Hematopoietic multipotent progenitor cell treated with erythropoietin and hydrocortisone succinate and interleukin-3 and kit ligand, for 4 days (in vitro differentiated cells): ENCODE measurements around the gene SLC27A4.

ENCODE experiments used
- DNase-seq: peaks from one replicate; pipeline ENCODE4 v3.0.0-alpha.2; 2015

SLC27A4 gene

DNA sequence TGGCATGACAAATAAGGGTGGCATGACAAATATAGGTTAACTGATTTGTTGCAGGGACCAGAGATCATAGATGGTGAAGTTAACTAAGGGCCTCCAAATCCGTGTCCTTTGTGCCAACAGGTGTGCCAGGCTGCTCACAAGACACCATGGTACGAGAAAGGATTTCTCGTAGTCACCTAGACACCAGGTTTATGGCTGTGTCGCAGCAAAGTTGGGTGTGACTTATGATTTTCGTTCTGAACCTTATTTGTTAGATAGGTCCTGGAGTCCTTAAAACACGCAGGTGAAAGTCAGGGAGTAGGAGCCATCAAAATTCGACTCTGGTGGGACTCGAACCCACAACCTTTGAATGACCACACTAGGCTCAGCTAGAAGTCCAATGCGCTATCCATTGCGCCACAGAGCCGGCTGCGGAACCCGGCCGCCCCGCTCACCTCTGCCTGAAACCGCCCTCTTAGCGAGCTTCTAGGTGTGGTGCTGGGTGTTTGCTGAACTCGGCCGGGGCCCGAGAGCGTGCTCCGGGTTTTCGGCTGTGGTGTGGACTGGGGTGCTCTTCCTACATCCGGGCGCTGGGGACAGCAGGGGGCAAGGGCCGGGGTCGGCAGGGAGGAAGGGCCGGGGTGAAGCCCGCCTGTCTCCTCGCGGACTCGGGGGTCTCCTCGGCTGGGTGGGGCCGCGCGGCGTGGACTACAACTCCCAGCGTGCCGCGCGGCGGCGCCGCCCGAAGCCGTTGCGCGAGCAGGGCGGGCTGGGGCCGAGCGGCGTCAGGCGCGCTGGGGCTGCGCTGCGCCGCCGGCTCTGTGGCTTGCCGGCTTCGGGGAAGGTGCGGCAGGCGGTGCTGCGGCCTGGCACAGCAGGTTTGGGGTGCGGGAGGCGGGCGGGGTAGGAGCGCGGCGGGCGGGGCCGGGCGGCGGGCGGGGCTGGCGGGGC, at the start of gene SLC27A4:
Gene SLC27A4 (plus strand): TSS at position 767 of the 930 bp plus-strand sequence. CDS start 2,606 bp downstream, outside the sequence.
- peak; percentile 92 for DNase-seq

DNA sequence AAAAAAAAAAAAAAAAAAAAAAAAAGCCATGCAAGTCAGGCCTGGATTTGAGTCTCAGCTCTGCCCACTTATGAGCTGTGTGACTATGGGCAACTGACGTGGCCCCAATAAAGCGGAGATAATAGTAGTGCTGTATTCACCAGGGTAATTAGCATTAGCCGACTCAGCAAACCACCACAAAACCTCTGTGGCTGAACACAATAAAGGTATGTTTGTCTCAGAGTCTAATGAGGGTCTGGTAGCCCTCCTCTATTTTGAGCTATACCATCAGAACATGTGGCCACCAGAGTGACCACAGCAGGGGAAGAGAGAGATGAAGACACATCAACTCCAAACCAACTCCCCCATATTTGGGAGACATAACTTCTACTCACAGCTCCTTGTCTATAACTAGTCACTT, 48.3 kb upstream of the SLC27A4 start:
- DNase-seq = no peak

GRCh38 chr9:128293091-128293490, 47.2 kb upstream of the SLC27A4 start:
- no peak for DNase-seq

- DNase-seq = no peak
These were observed 46.2 kb upstream of the SLC27A4 start for GRCh38 chr9:128294142-128294541.

DNA sequence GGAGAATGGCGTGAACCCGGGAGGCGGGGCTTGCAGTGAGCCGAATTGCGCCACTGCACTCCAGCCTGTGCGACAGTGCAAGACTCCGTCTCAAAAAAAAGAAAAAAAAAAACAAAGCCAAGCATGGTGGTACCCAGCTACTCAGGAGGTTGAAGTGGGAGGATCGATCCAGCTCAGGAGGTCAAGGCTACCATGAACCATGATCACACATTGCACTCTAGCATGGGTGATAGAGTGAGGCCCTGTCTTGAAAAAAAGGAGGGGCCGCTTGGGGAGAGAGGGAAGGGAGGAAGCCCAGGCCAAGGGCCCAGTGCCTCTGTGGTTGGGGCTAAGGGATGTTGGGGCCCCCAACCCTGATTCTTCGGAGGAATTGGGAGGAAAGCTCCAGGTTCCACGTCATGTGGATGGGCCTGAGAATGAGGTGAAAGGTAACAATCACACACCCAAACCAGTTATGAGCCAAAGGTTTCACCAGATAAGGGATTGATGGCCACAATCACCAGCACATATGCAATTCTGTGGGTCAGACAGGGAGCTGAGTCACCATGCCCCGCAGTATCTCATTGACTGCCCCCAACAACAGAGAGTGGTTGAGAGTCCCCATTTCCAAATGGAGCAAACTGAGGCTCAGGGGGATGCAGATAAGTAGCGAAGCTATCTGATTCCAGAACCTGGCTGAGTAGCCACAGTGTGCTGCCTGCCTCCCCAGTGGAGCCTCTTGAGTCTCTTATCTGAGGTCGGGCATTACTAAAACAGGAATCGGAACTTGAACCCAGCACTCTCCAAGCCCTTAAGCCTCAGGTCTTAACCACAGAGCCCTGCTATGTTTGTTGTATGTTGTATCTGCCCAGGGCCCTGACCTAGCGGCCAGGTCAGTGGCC, 43.7 kb upstream of the SLC27A4 start:
- peak; percentile 75 for DNase-seq

- no peak for DNase-seq
These were observed 43.0 kb upstream of the SLC27A4 start for GRCh38 chr9:128297221-128297773.

GRCh38 chr9:128298535-128299482, 41.5 kb upstream of the SLC27A4 start:
- no peak for DNase-seq

DNA sequence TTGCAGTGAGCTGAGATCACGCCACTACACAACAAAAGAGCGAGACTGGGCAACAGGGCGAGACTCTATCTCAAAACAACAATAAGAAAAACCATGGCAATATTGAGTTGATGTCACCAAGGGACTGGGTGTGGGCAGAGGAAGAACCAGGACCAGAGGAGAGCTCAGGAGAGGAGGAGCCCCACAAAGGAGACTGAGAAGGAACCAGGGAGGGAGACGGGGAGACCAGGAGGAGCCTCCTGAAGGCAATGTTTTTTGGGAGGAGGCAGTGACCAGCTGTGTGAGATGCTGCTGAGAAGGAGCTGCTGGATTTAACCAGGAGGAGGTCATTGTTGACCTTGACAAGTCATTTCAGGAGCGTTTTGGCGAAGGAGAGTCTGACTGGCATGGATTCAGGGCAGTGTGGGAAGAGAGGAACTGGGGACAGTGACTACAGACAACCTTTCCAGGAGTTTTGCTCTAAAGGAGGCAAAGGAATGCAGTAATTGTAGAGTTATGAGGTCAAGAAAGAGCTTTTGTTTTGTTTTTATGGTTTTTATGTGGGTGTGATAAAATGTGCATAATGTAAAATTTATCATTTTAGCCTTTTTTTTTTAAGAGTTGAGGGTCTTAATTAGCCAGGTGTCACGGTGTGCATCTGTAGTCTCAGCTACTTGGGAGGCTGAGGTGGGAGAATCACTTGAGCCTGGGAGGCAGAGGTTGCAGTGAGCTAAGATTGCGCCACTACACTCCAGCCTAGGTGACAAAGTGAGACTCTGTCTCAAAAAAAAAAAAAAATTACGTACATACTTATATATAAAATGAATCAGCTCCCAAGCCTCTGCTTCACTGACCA, 36.0 kb upstream of the SLC27A4 start:
- DNase-seq = no peak

GRCh38 chr9:128304971-128305288, 35.4 kb upstream of the SLC27A4 start:
- no peak for DNase-seq

DNA sequence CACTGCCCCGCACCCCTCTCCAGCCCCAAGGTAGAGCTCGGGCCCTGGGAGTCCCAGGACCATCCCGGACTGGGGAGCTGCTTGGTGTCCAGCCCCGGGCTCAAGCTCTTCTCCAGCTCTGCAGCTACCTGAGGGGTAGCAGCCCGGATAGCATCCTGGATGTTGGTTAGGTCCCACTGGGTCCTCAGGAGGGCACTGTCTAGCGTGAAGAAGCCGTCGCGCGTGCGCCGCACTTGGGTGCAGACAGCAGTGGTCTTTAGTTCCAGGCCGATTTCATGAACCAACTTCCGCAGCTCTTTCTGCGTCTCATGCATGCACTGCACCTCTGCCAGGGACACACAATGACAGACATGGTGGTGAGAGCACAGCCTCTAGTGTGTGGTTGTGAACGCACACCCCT, 30.8 kb upstream of the SLC27A4 start:
- no peak for DNase-seq

DNA sequence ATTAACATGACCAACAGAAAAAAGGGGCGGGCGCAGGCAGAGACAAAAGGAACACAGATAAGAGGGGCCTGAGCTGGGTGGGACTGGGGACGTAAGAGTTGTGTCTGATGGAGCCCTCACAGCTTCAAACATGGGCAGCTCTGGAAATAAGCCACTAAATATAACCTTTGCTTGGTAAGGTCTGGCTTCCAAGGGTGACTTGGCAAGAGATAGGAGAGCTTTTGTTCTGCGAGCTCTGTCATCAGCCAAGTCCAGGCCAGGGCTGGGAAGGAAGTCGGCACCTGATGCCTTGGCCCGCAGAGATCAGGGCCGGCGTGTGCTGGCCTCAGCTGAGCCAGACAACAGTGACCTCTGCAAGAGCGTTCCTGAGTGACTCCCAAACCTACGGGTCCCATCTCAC, 29.9 kb upstream of the SLC27A4 start:
- DNase-seq = peak; percentile 25

- no peak for DNase-seq
These were observed 25.6 kb upstream of the SLC27A4 start for GRCh38 chr9:128314697-128315096.

DNA sequence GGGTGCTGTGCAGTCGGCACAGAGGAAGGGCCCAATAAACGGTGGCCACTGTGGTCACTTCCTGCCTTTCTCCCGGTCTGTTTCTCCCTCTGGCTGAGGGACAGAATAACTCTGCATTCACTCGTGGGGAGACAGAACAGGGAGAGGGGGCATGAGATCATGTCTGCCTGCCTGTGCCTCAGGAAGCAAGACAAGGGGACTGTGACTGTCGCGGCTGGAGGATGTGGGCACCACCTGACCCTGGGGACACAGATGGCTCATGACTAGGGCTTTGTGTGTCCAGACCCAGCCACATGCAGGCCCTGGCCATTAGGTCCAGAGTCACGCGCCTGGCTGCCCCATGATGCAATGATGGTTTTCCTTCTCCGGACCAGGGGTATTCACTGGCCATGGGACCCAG, 23.9 kb upstream of the SLC27A4 start:
- no peak for DNase-seq

GRCh38 chr9:128317629-128318028, 22.7 kb upstream of the SLC27A4 start:
- no peak for DNase-seq

- no peak for DNase-seq
These were observed 19.0 kb upstream of the SLC27A4 start for GRCh38 chr9:128321343-128321742.

GRCh38 chr9:128321879-128322403, 18.4 kb upstream of the SLC27A4 start:
- no peak for DNase-seq

GRCh38 chr9:128322404-128323211, 17.7 kb upstream of the SLC27A4 start, which contains the start of the genes COQ4 and TRUB2:
TSS of gene COQ4 (plus strand) at chr9:128322839. CDS start at chr9:128322859, 20 bp downstream.
TSS of gene TRUB2 (minus strand) at chr9:128322447. CDS start at chr9:128322408, 39 bp downstream.
- peak; percentile 98 for DNase-seq

GRCh38 chr9:128323212-128323730, 17.1 kb upstream of the SLC27A4 start:
- no peak for DNase-seq

DNA sequence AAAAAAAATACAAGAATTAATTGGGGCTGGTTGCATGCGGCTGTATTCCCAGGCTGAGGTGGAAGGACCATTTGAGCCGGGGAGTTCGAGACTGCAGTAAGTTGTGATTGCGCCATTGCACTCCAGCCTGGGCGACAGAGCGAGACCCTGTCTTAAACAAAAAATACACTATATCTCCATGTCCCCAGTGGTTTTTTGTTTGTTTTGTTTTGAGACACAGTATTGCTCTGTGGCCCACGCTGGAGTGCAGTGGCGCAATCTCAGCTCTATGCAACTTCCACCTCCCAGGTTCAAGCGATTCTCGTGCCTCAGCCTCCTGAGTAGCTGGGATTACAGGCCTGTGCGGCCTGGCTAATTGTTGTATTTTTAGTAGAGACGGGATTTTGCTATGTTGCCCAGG, 16.5 kb upstream of the SLC27A4 start:
- no peak for DNase-seq

- no peak for DNase-seq
These were observed 15.9 kb upstream of the SLC27A4 start for GRCh38 chr9:128324401-128324800.
